HepG2 (cell line): ENCODE data around the gene TANGO6. TPM values are rescaled to one million over a fixed set of nuclear protein-coding genes. Genes with fewer than 3 reads are reported as not detected.

Experiments
- AGO2 ChIP-seq: fragments of 200-400 bp; formaldehyde crosslinking; optimal IDR thresholded peaks from 2 replicates; pipeline ENCODE3; 2017; ENCODE audit warnings: mild to moderate bottlenecking, low read depth, low read length, moderate library complexity
- ATF4 ChIP-seq, 2 experiments: fragments of 450-650 bp in 1 of 2; sonication (generic) in 1 of 2; formaldehyde crosslinking; IDR thresholded peaks; 2 replicates each; pipeline versions ENCODE4 v1.5.0 to v1.8.0; 2020 to 2022; ENCODE audit warnings: mild to moderate bottlenecking in 1 of 2, missing genetic modification reagents in 1 of 2
- BATF2 ChIP-seq: sonication (generic); formaldehyde crosslinking; IDR thresholded peaks from 2 replicates; pipeline ENCODE4 v1.8.0; 2022; ENCODE audit warnings: mild to moderate bottlenecking, missing genetic modification reagents, moderate library complexity
- GRHL1 ChIP-seq: sonication (generic); formaldehyde crosslinking; conservative IDR thresholded peaks from 2 replicates; pipeline ENCODE4 v1.8.0; 2022; ENCODE audit warnings: missing genetic modification reagents
- HDAC2 ChIP-seq: sonication (generic); formaldehyde crosslinking; IDR thresholded peaks from 2 replicates; pipeline ENCODE4 v1.4.0; 2020; ENCODE audit warnings: missing genetic modification reagents
- IRX3 ChIP-seq: sonication (generic); formaldehyde crosslinking; IDR thresholded peaks from 2 replicates; pipeline ENCODE4 v1.8.1; 2023; ENCODE audit warnings: mild to moderate bottlenecking, low read depth, missing genetic modification reagents, borderline replicate concordance
- POGZ ChIP-seq: sonication (generic); formaldehyde crosslinking; IDR thresholded peaks from 2 replicates; pipeline ENCODE4 v1.4.0; 2020; ENCODE audit warnings: mild to moderate bottlenecking, missing genetic modification reagents
- TFDP2 ChIP-seq: sonication (generic); formaldehyde crosslinking; IDR thresholded peaks from 2 replicates; pipeline ENCODE4 v1.4.0; 2020; ENCODE audit warnings: missing genetic modification reagents
- THAP11 ChIP-seq: IDR thresholded peaks from 2 replicates; pipeline ENCODE4 v1.6.1; 2016; ENCODE audit warnings: missing biosample characterization, missing genetic modification reagents
- ZNF124 ChIP-seq: sonication (generic); formaldehyde crosslinking; IDR thresholded peaks from 2 replicates; pipeline ENCODE4 v1.4.0; 2020; ENCODE audit warnings: missing genetic modification reagents
- polyA plus RNA-seq, 8 experiments: library from polyadenylated mRNA; depleted of rRNA in 3 of 8; stranded (reverse) in 7 of 8; unstranded in 1 of 8; fragments of >200 nt; fragmentation: Illumina TruSeq in 4 of 8; extraction: Trizol in 4 of 8; gene quantifications; 2 replicates each; pipeline versions ENCODE4 v1.2.1 to v1.2.3, GENCODE V29; 2011 to 2016; ENCODE audit warnings: low read depth in 4 of 8, missing spikeins in 1 of 8, mixed read lengths in 1 of 8; ENCODE audit not compliant: insufficient read depth in 1 of 8
- total RNA-seq, 5 experiments: library from RNA; depleted of rRNA; stranded (reverse); fragments of >200 nt; fragmentation: Illumina TruSeq; extraction: Trizol; gene quantifications; 2 replicates each; pipeline ENCODE4 v1.2.3, GENCODE V29; 2016; ENCODE audit warnings: low read depth in 1 of 5
- TF ChIP-seq, protein P1 (sequence below): sonication (generic); formaldehyde crosslinking; IDR thresholded peaks from 2 replicates; pipeline ENCODE4 v1.5.1; 2020; ENCODE audit warnings: mild to moderate bottlenecking, moderate library complexity, missing genetic modification reagents
- TF ChIP-seq, protein P2 (sequence below): sonication (generic); formaldehyde crosslinking; IDR thresholded peaks from 2 replicates; pipeline ENCODE4 v1.5.1; 2020; ENCODE audit warnings: mild to moderate bottlenecking, missing genetic modification reagents
- TF ChIP-seq, protein P3 (sequence below): sonication (generic); formaldehyde crosslinking; IDR thresholded peaks from 2 replicates; pipeline ENCODE4 v1.9.0; 2021; ENCODE audit warnings: missing genetic modification reagents, borderline replicate concordance

Gene TANGO6
- total and polyA plus RNA-seq, 2 of the 13 experiments (the other 11 are each of a cell fraction or from before 2014, with no cell fraction given): 7.2 to 13.3 TPM

- TF ChIP-seq, protein P1, sequence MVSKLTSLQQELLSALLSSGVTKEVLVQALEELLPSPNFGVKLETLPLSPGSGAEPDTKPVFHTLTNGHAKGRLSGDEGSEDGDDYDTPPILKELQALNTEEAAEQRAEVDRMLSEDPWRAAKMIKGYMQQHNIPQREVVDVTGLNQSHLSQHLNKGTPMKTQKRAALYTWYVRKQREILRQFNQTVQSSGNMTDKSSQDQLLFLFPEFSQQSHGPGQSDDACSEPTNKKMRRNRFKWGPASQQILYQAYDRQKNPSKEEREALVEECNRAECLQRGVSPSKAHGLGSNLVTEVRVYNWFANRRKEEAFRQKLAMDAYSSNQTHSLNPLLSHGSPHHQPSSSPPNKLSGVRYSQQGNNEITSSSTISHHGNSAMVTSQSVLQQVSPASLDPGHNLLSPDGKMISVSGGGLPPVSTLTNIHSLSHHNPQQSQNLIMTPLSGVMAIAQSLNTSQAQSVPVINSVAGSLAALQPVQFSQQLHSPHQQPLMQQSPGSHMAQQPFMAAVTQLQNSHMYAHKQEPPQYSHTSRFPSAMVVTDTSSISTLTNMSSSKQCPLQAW (CRISPR knock-in tag): no peak
- TF ChIP-seq ATF4 (CRISPR knock-in tag; IDR thresholded peaks at IDR 0.05) (peak in 1 of 2 experiments; percentile 35; a peak in 1 of 4 replicates), AGO2 (no peak), BATF2 (CRISPR knock-in tag) (no peak), TFDP2 (CRISPR knock-in tag) (no peak), THAP11 (CRISPR knock-in tag) (no peak), GRHL1 (no peak), IRX3 (CRISPR knock-in tag) (no peak), ZNF124 (CRISPR knock-in tag) (no peak), POGZ (CRISPR knock-in tag) (peak; percentile 67; the same call in 1 of the 2 replicates), HDAC2 (CRISPR knock-in tag) (0 out of 2 replicates have a peak, but pooled peaks have one; percentile 25)
- TF ChIP-seq, protein P2, sequence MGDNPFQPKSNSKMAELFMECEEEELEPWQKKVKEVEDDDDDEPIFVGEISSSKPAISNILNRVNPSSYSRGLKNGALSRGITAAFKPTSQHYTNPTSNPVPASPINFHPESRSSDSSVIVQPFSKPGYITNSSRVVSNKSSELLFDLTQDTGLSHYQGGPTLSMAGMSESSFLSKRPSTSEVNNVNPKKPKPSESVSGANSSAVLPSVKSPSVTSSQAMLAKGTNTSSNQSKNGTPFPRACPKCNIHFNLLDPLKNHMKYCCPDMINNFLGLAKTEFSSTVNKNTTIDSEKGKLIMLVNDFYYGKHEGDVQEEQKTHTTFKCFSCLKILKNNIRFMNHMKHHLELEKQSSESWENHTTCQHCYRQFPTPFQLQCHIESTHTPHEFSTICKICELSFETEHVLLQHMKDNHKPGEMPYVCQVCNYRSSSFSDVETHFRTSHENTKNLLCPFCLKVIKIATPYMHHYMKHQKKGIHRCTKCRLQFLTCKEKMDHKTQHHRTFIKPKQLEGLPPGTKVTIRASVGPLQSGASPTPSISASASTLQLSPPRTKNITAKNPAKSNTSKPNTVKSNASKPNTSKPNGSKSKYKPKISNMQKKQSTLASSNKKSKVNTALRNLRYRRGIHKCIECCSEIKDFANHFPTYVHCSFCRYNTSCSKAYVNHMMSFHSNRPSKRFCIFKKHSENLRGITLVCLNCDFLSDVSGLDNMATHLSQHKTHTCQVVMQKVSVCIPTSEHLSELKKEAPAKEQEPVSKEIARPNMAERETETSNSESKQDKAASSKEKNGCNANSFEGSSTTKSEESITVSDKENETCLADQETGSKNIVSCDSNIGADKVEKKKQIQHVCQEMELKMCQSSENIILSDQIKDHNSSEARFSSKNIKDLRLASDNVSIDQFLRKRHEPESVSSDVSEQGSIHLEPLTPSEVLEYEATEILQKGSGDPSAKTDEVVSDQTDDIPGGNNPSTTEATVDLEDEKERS (CRISPR knock-in tag): peak; percentile 95; the same call in 1 of the 2 replicates
- TF ChIP-seq, protein P3, sequence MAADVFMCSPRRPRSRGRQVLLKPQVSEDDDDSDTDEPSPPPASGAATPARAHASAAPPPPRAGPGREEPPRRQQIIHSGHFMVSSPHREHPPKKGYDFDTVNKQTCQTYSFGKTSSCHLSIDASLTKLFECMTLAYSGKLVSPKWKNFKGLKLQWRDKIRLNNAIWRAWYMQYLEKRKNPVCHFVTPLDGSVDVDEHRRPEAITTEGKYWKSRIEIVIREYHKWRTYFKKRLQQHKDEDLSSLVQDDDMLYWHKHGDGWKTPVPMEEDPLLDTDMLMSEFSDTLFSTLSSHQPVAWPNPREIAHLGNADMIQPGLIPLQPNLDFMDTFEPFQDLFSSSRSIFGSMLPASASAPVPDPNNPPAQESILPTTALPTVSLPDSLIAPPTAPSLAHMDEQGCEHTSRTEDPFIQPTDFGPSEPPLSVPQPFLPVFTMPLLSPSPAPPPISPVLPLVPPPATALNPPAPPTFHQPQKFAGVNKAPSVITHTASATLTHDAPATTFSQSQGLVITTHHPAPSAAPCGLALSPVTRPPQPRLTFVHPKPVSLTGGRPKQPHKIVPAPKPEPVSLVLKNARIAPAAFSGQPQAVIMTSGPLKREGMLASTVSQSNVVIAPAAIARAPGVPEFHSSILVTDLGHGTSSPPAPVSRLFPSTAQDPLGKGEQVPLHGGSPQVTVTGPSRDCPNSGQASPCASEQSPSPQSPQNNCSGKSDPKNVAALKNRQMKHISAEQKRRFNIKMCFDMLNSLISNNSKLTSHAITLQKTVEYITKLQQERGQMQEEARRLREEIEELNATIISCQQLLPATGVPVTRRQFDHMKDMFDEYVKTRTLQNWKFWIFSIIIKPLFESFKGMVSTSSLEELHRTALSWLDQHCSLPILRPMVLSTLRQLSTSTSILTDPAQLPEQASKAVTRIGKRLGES (CRISPR knock-in tag): no peak
- TF ChIP-seq, all 625 proteins: peak for 39
These were observed 196.1 kb downstream of the TANGO6 start (continued) for GRCh38 chr16:69039333-69039941.
